ENCODE data around the gene COLQ. TPM values are rescaled to one million over a fixed set of nuclear protein-coding genes. Genes with fewer than 3 reads are reported as not detected.

COLQ gene
- total RNA-seq, 1 donor from 2014 or later = 2.1 TPM

DNA sequence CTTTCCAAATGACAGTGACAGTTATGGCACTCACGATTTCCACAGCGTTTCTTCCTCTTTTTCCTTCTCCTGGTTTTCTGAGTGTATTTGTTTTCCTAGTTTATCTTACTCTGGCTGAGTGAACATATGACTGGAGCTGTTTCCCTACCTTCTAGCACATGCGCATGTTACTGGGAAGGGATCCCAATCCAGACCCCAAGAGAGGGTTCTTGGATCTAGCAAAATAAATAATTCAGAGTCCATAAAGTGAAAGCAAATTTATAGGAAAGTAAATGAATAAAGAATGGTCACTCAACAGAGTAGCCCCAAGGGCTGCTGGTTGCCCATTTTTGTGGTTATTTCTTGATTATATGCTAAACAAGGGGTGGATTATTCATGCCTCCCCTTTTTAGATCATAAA lies 118.0 kb downstream of the COLQ start:
- TF ChIP-seq, protein P1, sequence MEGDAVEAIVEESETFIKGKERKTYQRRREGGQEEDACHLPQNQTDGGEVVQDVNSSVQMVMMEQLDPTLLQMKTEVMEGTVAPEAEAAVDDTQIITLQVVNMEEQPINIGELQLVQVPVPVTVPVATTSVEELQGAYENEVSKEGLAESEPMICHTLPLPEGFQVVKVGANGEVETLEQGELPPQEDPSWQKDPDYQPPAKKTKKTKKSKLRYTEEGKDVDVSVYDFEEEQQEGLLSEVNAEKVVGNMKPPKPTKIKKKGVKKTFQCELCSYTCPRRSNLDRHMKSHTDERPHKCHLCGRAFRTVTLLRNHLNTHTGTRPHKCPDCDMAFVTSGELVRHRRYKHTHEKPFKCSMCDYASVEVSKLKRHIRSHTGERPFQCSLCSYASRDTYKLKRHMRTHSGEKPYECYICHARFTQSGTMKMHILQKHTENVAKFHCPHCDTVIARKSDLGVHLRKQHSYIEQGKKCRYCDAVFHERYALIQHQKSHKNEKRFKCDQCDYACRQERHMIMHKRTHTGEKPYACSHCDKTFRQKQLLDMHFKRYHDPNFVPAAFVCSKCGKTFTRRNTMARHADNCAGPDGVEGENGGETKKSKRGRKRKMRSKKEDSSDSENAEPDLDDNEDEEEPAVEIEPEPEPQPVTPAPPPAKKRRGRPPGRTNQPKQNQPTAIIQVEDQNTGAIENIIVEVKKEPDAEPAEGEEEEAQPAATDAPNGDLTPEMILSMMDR (IDR thresholded peaks at IDR 0.05; ENCODE audit: unreplicated experiment) = no peak
- H3K9me3 Mint-ChIP-seq (ENCODE audit: unreplicated experiment) = no peaks in the 10 kb centered on the region
- H3K27me3 Mint-ChIP-seq (ENCODE audit: unreplicated experiment) = peaks cover 4% of the 10 kb centered on the region
- no peak overlapping the region for H3K27ac Mint-ChIP-seq (ENCODE audit: unreplicated experiment)
- no peak for DNase-seq (ENCODE audit: low spot score)
- no peaks in the 10 kb centered on the region for H3K36me3 Mint-ChIP-seq (ENCODE audit: low read depth, unreplicated experiment)
- no peaks in the 10 kb centered on the region for H3K4me1 Mint-ChIP-seq (ENCODE audit: unreplicated experiment)
- H3K4me3 Mint-ChIP-seq (ENCODE audit: unreplicated experiment) = no peak overlapping the region

DNA sequence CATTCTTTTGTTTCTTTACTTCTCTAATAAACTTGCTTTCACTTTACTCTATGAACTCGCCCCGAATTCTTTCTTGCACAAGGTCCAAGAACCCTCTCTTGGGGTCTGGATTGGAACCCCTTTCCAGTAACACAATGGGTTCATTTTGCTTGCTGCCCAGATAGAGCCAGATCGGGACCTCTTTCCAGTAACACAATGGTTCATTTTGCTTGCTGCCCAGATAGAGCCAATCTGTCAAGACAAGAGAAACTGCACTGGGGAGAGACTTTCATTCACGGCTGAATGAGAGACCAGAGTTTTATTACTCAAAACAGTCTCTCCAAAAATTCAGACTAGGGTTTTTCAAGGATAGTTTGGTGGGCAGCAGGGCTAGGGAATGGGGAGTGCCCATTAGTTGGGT lies 119.6 kb downstream of the COLQ start:
- peaks cover 5% of the 10 kb centered on the region for H3K27me3 Mint-ChIP-seq (ENCODE audit: unreplicated experiment)
- no peaks in the 10 kb centered on the region for H3K4me1 Mint-ChIP-seq (ENCODE audit: unreplicated experiment)
- H3K9me3 Mint-ChIP-seq (ENCODE audit: unreplicated experiment) = no peaks in the 10 kb centered on the region
- DNase-seq (ENCODE audit: low spot score) = no peak
- H3K36me3 Mint-ChIP-seq (ENCODE audit: low read depth, unreplicated experiment) = no peaks in the 10 kb centered on the region
- no peak overlapping the region for H3K27ac Mint-ChIP-seq (ENCODE audit: unreplicated experiment)
- no peak overlapping the region for H3K4me3 Mint-ChIP-seq (ENCODE audit: unreplicated experiment)
- TF ChIP-seq, protein P1 (IDR thresholded peaks at IDR 0.05; ENCODE audit: unreplicated experiment) = no peak

Small RNAs within 50 kb of the gene (microRNA-seq; reads per million reads assigned to microRNA genes)
- gene MIR4270 (ENCODE audit: unreplicated experiment) = not detected

Other genes starting within 250 kb of the COLQ start
- 41.1 TPM for gene SH3BP5, start 189.1 kb downstream of the COLQ start, total RNA-seq (ENCODE audit: unreplicated experiment)
- 16.0 TPM for gene METTL6, start 94.2 kb downstream of the COLQ start, total RNA-seq (ENCODE audit: unreplicated experiment)
- gene EAF1, start 94.1 kb downstream of the COLQ start, total RNA-seq (ENCODE audit: unreplicated experiment) = 23.9 TPM
- 17.5 TPM for gene HACL1, start 79.9 kb upstream of the COLQ start, total RNA-seq (ENCODE audit: unreplicated experiment)
- gene BTD, start 80.0 kb upstream of the COLQ start, total RNA-seq (ENCODE audit: unreplicated experiment) = 13.1 TPM

Data from endothelial cell (in vitro differentiated cells).